Neural crest cell (in vitro differentiated cells): ENCODE results near the gene PIP5K1A. TPM values are rescaled to one million over a fixed set of nuclear protein-coding genes. Genes with fewer than 3 reads are reported as not detected.

Experiments
- DNase-seq: peaks from one replicate; pipeline ENCODE4 v3.0.0; 2021; ENCODE audit warnings: low read depth, mixed read lengths, low spot score
- H3K27ac Mint-ChIP-seq: one replicate; pipeline ENCODE4 v1.8.0; 2021; ENCODE audit warnings: mild to moderate bottlenecking, mixed read lengths; ENCODE audit not compliant: unreplicated experiment
- H3K27me3 Mint-ChIP-seq: 2 replicates; pipeline ENCODE4 v1.8.0; 2021; ENCODE audit warnings: low read depth, mild to moderate bottlenecking, mixed read lengths
- H3K36me3 Mint-ChIP-seq: 2 replicates; pipeline ENCODE4 v1.8.0; 2021; ENCODE audit warnings: low read depth, mild to moderate bottlenecking, mixed read lengths
- H3K4me1 Mint-ChIP-seq: 2 replicates; pipeline ENCODE4 v1.8.0; 2021; ENCODE audit warnings: mixed read lengths
- H3K4me3 Mint-ChIP-seq: one replicate; pipeline ENCODE4 v1.8.0; 2021; ENCODE audit warnings: mild to moderate bottlenecking, mixed read lengths
- H3K9me3 Mint-ChIP-seq: 2 replicates; pipeline ENCODE4 v1.8.0; 2021; ENCODE audit warnings: mixed read lengths
- CTCF ChIP-seq: fragments of 200-600 bp; sonication (generic); conservative IDR thresholded peaks from 2 replicates; pipeline ENCODE4 v1.5.0; 2021; ENCODE audit warnings: antibody characterized with exemption, mild to moderate bottlenecking
- long read RNA-seq: library from polyadenylated mRNA; unstranded; transcript quantifications from one replicate; pipeline ENCODE4 v2.0.0, GENCODE V29; 2020
- total RNA-seq: library from RNA; stranded (reverse); gene quantifications from 2 replicates; pipeline ENCODE4 v1.2.1, GENCODE V29; 2021

The PIP5K1A gene
- total RNA-seq = 88.7 and 96.2 TPM in 2 replicates
- long read RNA-seq, transcript PIP5K1A-201 (15 exons, 3,767 nt) = major isoform, 11 of 39 reads
- long read RNA-seq, transcript PIP5K1A-204 (15 exons, 3,737 nt) = minor isoform, 5 of 39 reads
- long read RNA-seq, partial matches to known transcripts = 16 of 39 reads
- long read RNA-seq, other reads (novel, unspliced or antisense) = 7 of 39 reads

- Mint-ChIP-seq H3K4me3 (peak within 1 kb of the TSS; percentile 100), H3K27me3 (peaks cover 9% of the 10 kb centered on the region), H3K27ac (peak within 1 kb of the TSS; percentile 98), H3K4me1 (peaks cover 34% of the 10 kb centered on the region), H3K36me3 (no peaks in the 10 kb centered on the region), H3K9me3 (no peaks in the 10 kb centered on the region)
- peak; percentile 100 for DNase-seq
- no peak for TF ChIP-seq CTCF
Observed at GRCh38 chr1:151198254-151199127, at the start of gene PIP5K1A. PIP5K1A (plus strand) TSS chr1:151198552; CDS start chr1:151198997, 445 bp downstream.

- Mint-ChIP-seq H3K4me1 (peaks cover 9% of the 10 kb centered on the region), H3K4me3 (peak within 1 kb of the TSS; percentile 44), H3K36me3 (peaks cover 3% of the 10 kb centered on the region), H3K27me3 (no peaks in the 10 kb centered on the region), H3K9me3 (no peaks in the 10 kb centered on the region), H3K27ac (no peak within 1 kb of the TSS)
- TF ChIP-seq CTCF = no peak
- DNase-seq = no peak
Observed at GRCh38 chr1:151156515-151156819, 41.9 kb upstream of the PIP5K1A start, which contains the start of gene TNFAIP8L2. TNFAIP8L2 (plus strand) TSS chr1:151156649; CDS start chr1:151158698, 2,049 bp downstream.

- no peak overlapping the region for H3K4me3 Mint-ChIP-seq
- peaks cover 9% of the 10 kb centered on the region for H3K4me1 Mint-ChIP-seq
- no peak for TF ChIP-seq CTCF
Observed at GRCh38 chr1:151157067-151157531, 41.3 kb upstream of the PIP5K1A start.

GRCh38 chr1:151158326-151158725 lies 40.0 kb upstream of the PIP5K1A start:
- H3K27ac Mint-ChIP-seq = no peak overlapping the region
- DNase-seq = no peak
- H3K4me1 Mint-ChIP-seq = peaks cover 9% of the 10 kb centered on the region
- no peaks in the 10 kb centered on the region for H3K9me3 Mint-ChIP-seq
- no peaks in the 10 kb centered on the region for H3K27me3 Mint-ChIP-seq
- H3K36me3 Mint-ChIP-seq = peaks cover 3% of the 10 kb centered on the region
- no peak for TF ChIP-seq CTCF
- H3K4me3 Mint-ChIP-seq = no peak overlapping the region

More at GRCh38 chr1:151157067-151157531, 41.3 kb upstream of the PIP5K1A start:
- Mint-ChIP-seq H3K27ac (no peak overlapping the region), H3K27me3 (no peaks in the 10 kb centered on the region), H3K9me3 (no peaks in the 10 kb centered on the region), H3K36me3 (peaks cover 3% of the 10 kb centered on the region)
- DNase-seq = no peak

GRCh38 chr1:151158751-151159251 lies 39.6 kb upstream of the PIP5K1A start:
- Mint-ChIP-seq H3K9me3 (no peaks in the 10 kb centered on the region), H3K4me1 (peaks cover 9% of the 10 kb centered on the region), H3K27me3 (no peaks in the 10 kb centered on the region), H3K4me3 (no peak overlapping the region), H3K27ac (no peak overlapping the region), H3K36me3 (peaks cover 3% of the 10 kb centered on the region)
- no peak for DNase-seq
- TF ChIP-seq CTCF = no peak
